Lower leg skin (tissue), 4 donors: Measurements from ENCODE around the gene FEM1B. TPM values are rescaled to one million over a fixed set of nuclear protein-coding genes. Genes with fewer than 3 reads are reported as not detected.

ENCODE experiments used
- DNase-seq, 2 donors: peaks; one replicate each; pipeline ENCODE4 v3.0.0-alpha.2; 2019; ENCODE audit warnings: low spot score in 2 of 2
- H3K4me3 ChIP-seq: fragments of 200-600 bp; sonication (generic); 2 replicates; pipeline ENCODE4 v1.5.1; 2017; ENCODE audit warnings: mild to moderate bottlenecking, low read depth; ENCODE audit not compliant: poor library complexity, severe bottlenecking
- POLR2A ChIP-seq, 2 donors: fragments of 450-650 bp; IDR thresholded peaks; one replicate each; pipeline ENCODE4 v1.6.1; 2016 to 2017; ENCODE audit warnings: antibody characterized with exemption in 2 of 2, mild to moderate bottlenecking in 1 of 2, moderate library complexity in 1 of 2
- WGBS, 2 donors: methylation state at CpG; one replicate each; pipeline ENCODE4 v1.1.5; 2018; 5-methylcytosine and 5-hydroxymethylcytosine counted together
- intact Hi-C: fragments of 100-400 bp; cut with DNase I; formaldehyde crosslinking; loops from one replicate; pipeline ENCODE4 v1.15.0; 2023; ENCODE audit warnings: low total_unique reads
- total RNA-seq, 4 donors: library from RNA; depleted of rRNA; stranded (reverse); fragments of >200 nt; gene quantifications; one replicate each; pipeline ENCODE4 v1.1.0, GENCODE V29; 2016
- TF ChIP-seq, protein P1 (sequence below), 3 donors: fragments of 450-650 bp; IDR thresholded peaks; one replicate each; pipeline ENCODE4 v1.5.1; 2016; ENCODE audit warnings: antibody characterized with exemption in 3 of 3, mild to moderate bottlenecking in 3 of 3, moderate library complexity in 2 of 3

The FEM1B gene
- total RNA-seq, 4 donors from 2014 or later, result 70.6 to 90.9 (median 82.4) TPM

- no peak overlapping the region for H3K4me3 ChIP-seq
- DNase-seq, result no peak
- WGBS, 2 donors, result 91 to 92% methylated on average over 21 of the region's 21 CpGs
- intact Hi-C loops, result no loop called here
- TF ChIP-seq POLR2A (IDR thresholded peaks at IDR 0.05), result no peak
- TF ChIP-seq, protein P1, sequence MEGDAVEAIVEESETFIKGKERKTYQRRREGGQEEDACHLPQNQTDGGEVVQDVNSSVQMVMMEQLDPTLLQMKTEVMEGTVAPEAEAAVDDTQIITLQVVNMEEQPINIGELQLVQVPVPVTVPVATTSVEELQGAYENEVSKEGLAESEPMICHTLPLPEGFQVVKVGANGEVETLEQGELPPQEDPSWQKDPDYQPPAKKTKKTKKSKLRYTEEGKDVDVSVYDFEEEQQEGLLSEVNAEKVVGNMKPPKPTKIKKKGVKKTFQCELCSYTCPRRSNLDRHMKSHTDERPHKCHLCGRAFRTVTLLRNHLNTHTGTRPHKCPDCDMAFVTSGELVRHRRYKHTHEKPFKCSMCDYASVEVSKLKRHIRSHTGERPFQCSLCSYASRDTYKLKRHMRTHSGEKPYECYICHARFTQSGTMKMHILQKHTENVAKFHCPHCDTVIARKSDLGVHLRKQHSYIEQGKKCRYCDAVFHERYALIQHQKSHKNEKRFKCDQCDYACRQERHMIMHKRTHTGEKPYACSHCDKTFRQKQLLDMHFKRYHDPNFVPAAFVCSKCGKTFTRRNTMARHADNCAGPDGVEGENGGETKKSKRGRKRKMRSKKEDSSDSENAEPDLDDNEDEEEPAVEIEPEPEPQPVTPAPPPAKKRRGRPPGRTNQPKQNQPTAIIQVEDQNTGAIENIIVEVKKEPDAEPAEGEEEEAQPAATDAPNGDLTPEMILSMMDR (IDR thresholded peaks at IDR 0.05), result no peak
These were observed 54.7 kb downstream of the FEM1B start for GRCh38 chr15:68332266-68332665.

DNA sequence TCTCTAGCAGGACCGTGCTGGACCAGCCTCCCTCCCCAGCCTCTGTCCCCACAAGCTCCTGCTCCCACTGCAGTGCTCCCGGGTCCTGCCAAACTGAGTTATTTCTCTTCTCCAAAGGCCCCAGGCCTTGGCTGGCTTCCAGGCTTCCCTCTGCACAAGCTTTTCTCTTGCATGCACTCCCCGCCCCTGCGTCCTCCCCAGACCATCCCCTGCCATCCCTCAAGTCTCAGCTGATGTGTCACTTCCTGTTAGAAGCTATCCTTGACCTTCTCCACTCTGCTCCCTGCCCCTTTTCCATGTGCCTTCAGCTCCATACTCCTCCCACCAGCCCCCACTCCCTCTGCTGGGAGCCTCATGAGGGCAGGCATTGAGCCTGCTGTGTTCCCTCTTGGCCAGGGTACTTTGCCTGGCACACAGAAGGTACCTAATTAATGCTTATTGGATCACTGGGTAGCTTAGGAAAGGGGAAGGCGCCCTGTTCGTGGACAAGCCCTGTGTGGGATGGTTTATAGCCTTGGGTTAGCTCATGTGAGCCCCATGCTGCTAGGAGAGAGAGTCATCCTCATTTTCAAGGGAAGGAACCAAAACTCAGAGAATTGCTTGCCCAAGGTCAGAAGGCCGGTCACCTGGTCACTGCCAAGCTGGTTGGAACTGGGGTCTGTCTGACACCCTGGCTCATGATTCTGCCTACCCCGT is 56.4 kb downstream of the FEM1B start:
- no peak for DNase-seq
- TF ChIP-seq POLR2A (IDR thresholded peaks at IDR 0.05), result no peak
- TF ChIP-seq, protein P1 (IDR thresholded peaks at IDR 0.05), result no peak
- WGBS, 2 donors, result 70 to 71% methylated on average over 8 of the region's 8 CpGs
- intact Hi-C loops, result no loop called here
- H3K4me3 ChIP-seq, result no peak overlapping the region

DNA sequence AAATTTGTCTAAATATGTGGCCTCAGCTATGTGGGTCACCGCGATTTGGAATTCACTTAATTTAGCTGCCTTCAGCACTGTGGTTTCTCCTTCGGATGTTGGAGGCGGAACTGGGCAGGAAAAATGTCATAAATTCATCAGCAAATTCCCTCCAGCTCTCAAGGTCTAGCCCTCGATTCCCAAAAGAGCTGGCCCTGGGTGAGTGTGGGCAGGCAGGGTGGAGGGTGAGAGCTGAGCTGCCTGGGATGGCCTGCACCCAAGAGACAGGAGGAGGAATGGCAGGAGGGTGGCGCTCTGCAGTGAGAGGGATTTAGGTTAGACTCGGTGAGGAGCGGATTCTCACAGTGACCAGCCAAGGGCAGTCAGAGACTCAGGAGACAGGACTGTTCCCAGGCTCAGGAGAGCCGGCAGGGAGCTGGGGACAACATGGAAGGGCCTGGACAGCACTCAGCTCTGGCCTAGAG is 57.1 kb downstream of the FEM1B start:
- 58 to 63% methylated on average over 9 of the region's 9 CpGs for WGBS, 2 donors
- intact Hi-C loops, result no loop called here

DNA sequence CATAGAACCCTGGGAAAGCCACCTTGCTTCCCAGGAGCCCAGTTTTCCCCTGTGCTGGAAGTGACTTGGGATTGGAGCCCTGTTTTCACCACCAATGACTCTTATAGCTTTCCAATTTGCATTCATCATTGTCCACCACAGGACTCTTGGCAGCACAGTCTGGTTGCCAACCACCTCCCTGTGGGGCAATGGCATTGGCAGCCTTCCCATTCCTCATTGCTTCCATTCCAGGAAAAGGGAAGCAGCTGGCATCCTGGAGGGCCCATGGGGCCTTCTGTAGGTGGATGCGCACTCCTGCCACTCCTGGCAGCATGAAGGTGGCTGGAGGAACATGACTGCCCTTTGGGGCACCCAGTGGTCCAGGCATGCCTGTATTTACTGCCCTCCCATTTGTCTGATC is 57.7 kb downstream of the FEM1B start:
- intact Hi-C loops, result no loop called here
- TF ChIP-seq POLR2A (IDR thresholded peaks at IDR 0.05), result no peak
- WGBS, 2 donors, result 64 to 75% methylated on average over 1 of the region's 1 CpG
- no peak for DNase-seq
- no peak overlapping the region for H3K4me3 ChIP-seq

More for the DNA sequence above, 57.1 kb downstream of the FEM1B start:
- no peak for DNase-seq
- TF ChIP-seq, protein P1 (IDR thresholded peaks at IDR 0.05), result no peak
- TF ChIP-seq POLR2A (IDR thresholded peaks at IDR 0.05), result no peak
- H3K4me3 ChIP-seq, result no peak overlapping the region

- intact Hi-C loops, result no loop called here
- WGBS, 2 donors, result 60 to 67% methylated on average over 14 of the region's 14 CpGs
- TF ChIP-seq, protein P1 (IDR thresholded peaks at IDR 0.05), result no peak
- no peak for TF ChIP-seq POLR2A (IDR thresholded peaks at IDR 0.05)
- no peak for DNase-seq
- H3K4me3 ChIP-seq, result no peak overlapping the region
These were observed 58.1 kb downstream of the FEM1B start for GRCh38 chr15:68335655-68336054.

GRCh38 chr15:68336516-68336915 is 59.0 kb downstream of the FEM1B start:
- 84 to 88% methylated on average over 7 of the region's 7 CpGs for whole genome bisulfite sequencing, 2 donors
- intact Hi-C loops, result no loop called here
- DNase-seq, result no peak
- TF ChIP-seq POLR2A (IDR thresholded peaks at IDR 0.05), result no peak
- H3K4me3 ChIP-seq, result no peak overlapping the region

DNA sequence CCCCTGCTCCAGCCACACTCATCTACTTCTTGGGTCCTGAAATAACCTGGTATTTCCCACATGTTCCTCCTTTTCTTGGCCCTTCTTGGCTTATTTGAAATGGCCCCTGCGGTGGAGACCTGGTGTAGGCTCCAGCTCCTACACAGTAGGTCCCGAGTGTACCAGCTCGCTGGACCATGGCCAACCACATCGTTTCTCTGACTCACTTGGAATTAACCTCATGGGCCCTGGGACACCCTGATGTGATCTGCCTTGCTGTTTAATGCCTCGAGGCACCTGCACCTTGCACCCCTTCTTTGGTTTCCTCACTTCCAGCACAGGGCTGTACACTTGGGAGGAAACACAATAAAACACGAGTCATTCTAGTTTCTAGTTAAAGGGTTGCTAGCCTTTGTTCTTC is 60.3 kb downstream of the FEM1B start:
- TF ChIP-seq POLR2A (IDR thresholded peaks at IDR 0.05), result no peak
- TF ChIP-seq, protein P1 (IDR thresholded peaks at IDR 0.05), result no peak
- 45 to 53% methylated on average over 6 of the region's 6 CpGs for WGBS, 2 donors
- no peak overlapping the region for H3K4me3 ChIP-seq
- intact Hi-C loops, result no loop called here
- no peak for DNase-seq
